LoVo (cell line): ENCODE data around the gene STK38.

Experiments used
- DNase-seq: peaks from one replicate; pipeline ENCODE4 v3.0.0-alpha.2; 2016; ENCODE audit warnings: low spot score

The STK38 gene

DNA sequence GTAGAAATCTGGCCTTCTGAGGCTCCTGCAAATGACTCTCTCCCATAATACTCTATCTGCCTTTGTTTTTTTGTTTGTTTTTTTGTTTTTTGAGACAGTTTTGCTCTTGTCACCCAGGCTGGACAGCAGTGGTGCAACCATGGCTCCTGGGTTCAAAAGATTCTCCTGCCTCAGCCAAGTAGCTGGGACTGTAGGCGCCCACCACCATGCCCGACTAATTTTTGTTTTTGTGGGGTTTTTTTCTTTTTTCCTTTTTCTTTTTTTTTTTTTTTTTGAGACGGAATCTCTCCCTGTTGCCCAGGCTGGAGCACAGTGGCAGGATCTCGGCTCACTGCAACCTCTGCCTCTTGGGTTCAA is 16.6 kb upstream of the STK38 start:
- no peak for DNase-seq

DNA sequence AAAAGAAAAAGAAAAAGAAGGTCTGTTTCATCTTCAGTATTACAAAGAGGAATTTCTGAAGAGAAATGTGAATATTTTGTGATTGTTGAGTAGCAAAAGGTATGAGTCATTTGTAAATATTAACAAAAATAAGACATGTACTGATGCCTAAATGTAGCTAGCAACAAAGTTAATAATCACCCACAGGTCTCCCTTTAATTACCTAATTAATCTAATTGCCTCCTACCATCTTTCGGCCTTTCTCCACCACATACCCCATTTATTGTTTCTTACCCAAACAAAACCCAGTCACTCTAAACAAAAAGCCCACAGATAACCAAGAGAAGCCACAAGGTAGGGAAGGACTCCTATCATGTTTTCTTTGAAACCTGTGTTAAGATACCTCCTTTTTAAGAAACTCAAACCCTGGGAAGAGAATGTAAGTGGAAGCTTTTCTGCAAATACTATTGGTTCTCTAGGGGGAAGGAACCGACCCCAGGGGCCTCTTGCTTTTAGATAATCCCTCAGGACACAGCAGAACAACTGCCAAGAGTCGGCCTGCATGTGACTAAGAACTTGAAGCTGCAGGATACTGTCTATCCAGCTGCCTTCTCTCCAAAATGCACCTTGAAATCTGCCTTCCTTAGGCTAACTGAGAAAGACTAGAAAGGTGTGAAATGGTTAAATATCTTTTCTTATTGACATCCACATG is 16.1 kb upstream of the STK38 start:
- no peak for DNase-seq

DNA sequence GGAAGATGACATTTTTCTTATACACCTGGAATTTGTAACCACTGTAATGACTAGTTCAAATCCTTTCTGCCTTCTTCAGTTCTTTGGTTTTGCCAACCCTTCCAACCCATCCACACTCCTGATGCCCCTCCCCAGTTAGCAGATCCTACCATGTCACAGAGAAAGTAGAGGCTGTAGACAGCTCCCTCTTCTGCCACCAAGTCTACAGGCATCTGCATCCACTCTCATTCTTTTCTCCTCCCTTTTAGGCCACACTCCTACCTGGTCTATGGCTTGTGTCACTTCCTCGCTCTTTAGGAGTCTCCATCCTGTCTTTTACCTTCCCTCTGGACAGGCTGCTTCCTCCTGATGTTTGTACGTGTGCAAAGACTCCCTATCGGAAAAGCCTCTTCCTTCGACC is 13.5 kb upstream of the STK38 start:
- DNase-seq: no peak

DNA sequence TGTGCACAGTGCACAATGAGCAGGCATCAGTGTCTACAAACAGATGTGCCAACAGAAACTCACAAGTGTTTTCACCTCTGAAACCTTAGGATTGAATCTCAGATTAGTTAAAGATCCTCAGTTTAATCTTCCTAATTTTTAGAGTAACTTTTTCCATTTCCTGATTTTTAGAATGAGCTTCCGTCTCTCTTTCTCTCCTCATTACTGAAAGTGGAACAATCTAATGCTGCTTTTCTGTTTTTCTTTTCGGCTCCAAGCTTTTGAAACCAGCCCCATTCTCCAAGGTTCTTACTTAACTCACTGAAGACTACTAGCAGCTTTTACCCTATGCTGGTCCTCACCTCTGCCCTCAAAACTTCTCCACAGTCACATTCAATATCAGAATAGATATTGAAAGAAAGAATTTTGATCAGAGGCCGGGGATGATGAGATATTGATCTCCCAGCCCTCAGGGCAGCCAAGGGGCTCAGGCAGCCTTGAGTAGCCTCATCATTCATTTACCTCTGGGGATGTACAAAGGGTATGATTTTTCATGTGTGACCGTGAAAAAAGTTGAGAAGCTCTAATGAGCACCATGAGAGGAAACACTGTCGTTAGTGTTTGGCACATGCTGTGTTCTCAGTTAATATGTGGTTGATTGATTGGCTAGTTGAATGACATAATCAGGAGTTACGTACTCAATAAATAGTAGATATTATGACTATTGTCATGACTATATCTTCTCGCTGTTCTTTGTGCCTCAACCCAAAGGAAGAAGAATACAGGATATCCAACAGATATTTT is 11.9 kb upstream of the STK38 start:
- DNase-seq: no peak

DNA sequence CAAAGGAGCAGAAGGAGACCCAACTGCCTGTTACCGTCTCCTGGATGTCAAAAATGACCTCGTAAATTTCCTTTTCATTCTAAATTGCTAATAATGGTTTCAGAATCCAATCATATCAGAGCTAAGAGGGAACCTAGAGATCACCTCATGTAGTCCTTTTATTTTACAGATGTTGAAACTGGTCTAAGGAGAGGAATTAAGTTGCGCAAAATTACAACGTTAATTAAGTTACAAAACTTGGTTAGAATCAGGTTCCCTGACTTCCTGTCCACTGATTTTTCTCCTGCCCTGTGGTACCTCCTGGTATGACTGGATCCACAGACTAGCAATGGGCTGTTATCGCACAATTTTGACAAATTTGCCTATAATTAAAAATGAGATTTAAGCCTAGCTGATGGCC is 9.0 kb upstream of the STK38 start:
- no peak for DNase-seq

DNA sequence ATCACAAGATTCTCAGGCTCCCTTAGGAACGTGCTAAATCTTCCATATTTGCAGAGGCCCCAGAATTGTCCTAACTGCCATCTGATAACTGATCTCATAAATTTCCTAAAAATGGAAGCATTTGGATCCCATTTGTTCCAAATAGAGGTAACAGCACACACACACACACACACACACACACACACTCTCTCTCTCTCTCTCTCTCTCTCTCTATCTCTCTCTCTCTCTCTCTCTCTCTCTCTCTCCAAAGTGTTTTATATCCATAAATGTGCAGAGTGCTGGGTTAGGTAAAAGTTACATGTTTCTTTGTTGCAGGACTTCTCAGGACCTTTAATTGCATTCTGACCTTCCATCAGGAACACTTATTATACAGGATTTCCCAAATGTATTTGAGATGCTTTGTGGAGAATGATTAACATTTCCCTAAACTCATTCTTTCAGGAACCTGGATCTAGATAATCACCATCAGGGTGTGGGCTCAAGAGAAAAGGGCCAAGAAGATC is 8.5 kb upstream of the STK38 start:
- DNase-seq: no peak

DNA sequence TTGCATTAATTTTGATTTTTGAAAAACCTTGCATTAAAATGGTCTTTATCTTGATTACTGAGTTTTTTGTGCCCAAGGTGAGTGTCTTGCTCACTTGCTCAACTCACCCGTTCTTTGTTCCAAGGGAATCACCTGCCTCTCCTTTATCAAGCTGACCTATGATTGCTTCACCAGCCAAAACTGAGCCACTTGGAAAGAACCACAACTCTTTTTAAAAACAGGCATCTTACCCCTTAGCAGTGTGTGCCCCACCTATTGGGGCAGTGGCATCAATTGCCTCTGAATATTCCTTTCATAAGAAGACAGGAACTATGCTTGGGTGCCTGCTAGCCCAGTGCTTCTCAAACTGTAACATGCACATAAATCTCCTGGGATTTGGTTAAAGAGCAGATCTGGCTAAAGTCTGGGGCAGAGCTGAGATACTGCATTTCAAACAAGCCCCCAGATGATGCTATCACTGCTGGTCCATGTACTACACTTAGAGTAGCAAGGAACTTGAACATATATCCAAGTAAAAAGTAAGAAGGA is 3.3 kb upstream of the STK38 start:
- no peak for DNase-seq

DNA sequence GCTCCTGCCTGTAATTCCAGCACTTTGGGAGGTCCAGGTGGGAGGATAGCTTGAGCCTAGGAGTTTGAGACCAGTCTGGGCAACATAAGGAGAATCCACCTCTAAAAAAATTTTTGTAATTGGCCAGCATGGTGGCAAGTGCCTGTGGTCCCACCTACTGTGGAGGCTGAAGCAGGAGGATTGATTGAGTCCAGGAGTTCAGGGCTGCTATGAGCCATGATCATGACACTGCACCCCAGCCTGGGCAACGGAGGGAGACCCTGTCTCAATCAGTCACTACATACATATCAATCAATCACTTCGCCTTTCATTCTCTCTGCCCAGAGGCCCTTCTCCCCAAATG is 1.1 kb upstream of the STK38 start:
- DNase-seq: no peak

DNA sequence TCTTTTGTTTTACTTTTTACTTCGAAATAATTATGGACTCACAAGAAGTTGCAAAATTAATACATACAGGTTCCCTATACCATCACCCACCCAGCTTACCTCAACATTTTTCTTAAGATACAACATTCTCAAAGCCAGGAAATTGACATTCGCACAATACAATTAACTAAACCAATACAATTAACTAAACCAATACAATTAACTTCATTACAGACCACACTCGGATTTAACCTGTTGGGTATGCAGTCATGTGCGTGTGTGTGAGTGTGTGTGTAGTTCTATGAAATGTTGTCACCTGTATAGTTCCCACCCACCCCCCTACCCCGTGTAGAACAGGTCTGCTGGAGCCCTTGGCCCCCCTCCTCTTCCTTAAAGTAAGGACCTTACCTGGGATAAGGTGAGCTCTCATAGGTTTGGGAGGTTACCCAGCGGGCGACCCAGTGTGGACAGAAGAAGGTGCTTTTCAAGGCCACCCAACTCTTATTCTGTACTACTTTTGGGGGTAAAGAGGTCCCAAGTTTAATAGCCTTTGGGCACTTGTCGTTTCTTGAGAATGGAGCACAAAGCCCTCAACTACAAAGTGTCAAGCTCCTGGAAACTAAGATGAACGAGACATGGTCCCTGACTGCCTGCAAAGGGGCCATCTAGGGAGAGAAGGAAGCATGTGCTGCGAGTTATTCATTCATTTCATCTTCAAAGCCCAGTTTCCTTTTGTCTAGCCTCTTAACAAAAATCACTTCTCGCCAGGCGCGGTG is 544 bp upstream of the STK38 start:
- no peak for DNase-seq

DNA sequence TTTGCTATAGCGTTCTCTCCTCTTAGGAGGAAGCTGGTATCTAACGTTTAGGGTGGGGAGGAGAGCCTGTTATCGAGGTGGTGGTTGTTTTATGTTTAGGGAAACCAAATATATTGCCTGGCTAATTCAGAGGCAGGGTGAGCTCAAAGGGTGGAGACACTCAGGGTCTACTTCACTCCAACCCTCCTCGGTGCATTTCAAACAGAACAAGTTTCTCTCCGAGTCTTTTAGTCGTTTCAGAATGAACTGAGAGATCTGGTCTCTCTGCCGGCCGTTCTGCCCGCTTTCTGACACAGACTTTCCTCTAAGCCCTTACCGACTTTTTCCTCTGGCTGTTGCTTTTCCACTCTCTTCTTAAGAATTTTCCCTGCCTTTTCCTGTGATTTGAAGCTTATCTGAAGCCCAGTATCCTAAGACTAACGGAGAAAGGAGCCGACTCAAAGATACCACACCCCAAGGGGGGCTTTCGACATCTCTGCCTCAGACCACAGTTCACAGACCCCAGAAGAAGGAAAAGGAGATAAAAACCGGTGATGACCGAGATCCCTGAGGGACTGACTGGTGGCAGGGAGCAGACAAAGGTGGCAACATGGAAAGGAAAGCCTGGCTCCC is 865 bp downstream of the STK38 start:
- DNase-seq: no peak

DNA sequence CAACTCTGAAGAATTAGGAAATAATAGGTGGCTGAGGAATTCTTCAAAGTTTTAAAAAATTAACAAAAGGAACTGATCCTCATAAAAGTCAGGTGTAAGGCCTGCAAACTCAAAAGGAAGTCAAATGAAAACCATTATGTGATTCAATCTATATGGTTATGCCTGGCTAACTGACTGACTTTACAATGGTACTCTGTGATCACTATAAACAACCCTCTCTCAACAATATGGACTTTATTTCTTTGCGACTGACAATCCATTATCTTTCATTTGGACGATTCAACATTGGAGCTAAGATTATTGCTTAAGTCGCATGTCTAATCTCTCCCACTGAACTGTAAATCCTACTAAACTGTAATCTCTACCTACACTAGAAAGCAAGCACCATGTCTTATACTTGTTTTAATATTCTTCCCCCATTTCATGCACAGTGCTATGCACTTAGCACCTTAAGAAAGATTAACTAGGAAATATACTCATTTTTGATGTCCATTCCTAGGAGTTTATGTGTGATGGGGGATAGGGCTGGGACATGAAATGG is 1.4 kb downstream of the STK38 start:
- DNase-seq: no peak

DNA sequence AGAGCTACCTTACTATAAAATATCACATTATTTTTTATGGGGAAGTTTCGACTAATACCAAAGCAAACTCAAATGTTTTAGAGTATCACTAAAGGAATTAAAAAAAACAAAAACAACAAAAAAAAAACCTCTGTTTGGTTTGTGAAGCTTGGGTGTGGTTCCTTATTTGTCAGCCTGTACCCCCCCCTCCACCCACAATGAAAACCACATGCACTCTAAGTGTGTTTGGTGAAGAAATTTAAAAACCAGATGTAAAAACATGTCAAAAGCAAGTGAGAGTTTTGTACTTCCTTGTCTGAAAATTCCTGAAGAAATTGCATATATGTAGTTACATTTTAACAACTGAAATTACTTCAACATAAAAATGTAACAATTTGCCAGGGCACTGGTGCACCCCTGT is 3.1 kb downstream of the STK38 start:
- no peak for DNase-seq

DNA sequence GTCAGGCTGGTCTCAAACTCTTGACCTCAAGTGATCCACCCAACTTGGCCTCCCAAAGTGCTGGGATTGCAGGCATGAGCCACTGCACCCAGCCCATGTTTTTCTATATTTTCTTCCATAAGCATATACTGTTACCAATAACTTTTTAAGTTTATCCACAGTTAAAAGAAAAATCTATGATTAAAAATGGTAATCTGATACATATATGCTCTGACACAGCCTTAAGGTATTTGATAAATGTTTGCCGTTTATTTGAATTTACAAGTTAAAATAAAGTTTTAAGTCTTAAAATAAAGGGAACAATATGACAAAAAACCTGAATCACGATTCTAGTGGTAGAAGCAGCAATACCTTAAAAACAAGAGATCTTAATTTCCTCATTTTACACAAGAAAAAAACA is 5.2 kb downstream of the STK38 start:
- no peak for DNase-seq

DNA sequence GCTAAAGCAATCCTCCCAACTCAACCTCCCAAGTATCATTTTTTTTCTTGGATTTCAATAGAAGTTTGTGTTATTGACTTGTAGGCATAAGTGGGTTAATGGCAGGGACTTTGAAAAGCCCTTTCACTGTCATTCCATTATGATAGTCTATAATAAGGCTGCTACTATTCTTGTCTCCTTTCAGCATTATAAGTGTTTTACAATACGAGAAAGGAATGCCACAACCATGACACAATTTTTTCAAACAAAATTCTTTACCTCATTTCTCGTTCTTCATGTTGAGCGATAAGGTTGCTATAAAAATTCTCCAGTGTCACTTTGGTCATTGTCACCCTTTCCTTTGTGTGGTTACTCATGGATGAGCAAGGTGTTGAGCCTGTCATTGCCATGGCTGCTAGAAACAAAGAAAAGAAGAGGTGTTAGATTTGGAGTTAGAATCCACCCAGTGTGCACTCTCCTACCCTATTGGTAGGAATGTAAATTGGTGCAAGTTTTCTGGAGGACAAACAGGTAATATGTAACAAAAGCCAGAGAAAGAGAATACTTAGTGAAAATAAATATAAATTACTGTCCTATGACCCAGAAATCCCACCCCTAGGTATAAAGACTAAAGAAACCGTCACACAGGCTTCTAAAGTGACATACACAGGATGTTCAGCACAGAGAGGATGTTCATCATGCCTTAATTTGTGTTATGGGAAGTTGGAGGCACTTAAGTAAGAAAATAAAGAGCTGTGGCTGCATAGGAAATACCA is 7.3 kb downstream of the STK38 start:
- no peak for DNase-seq

DNA sequence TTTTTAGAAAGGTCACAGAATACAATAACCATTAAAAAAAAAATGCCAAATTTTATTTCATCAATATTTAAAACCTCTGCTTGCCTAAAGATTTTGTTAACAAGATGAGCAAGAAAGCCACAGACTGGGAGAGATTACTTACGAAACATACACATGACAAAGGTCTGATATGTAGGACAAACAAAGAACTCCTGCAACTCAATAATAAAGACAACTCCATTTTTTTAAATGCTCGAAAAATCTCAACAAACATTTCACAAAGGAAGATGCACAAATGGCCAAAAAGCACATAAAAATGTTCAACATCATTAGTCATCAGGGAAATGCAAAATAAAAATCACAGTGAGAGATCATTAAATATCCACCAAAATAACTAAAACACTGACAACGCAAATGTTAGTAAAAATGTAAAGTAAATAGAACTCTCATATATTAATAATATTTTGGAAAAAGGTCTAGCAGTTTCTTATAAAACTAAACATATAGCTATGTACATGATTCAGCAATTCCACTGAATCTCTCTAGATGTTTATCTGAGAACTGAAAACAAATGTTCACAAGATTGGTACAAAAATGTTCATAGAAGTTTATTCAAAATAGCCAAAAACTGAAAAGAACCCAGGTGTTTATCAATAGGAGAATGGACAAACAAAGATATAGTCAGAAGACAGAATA is 10.3 kb downstream of the STK38 start:
- DNase-seq: no peak

DNA sequence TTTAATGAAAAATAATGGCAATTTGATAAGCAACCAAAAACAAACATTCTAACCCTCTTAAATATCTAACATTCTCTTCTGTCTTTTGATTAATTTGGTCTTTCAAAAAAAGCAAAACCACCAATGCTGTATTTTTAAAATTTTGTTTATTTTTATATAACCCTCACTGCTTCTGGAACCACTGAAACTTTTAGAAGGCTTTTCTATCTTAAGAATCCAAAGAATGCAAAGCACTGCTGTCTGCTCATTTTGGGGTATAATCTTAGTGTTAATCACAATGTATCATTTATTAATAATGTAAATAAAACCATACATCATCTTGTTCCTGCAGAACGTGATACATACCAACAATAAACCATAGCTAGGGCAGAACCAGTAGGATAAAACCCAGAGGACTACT is 14.0 kb downstream of the STK38 start:
- no peak for DNase-seq

DNA sequence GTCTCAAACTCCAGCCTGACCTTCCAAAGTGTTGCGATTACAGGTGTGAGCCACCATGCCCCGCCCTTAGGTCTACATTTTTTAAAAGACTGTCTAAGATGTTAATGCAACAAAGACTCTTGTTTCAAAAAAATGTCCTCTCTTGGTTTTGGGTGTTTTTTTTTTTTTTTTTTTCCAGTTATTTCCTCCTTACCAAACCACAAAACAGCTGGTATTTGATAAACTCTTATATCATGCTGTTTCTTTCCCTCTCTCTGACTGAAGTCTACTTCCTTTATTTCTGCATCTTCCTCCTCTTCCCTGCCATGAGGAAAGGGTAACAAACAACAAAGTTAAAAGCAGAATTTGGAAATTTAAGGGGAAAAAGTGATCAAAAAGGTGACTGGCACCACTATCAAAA is 21.2 kb downstream of the STK38 start:
- no peak for DNase-seq

DNA sequence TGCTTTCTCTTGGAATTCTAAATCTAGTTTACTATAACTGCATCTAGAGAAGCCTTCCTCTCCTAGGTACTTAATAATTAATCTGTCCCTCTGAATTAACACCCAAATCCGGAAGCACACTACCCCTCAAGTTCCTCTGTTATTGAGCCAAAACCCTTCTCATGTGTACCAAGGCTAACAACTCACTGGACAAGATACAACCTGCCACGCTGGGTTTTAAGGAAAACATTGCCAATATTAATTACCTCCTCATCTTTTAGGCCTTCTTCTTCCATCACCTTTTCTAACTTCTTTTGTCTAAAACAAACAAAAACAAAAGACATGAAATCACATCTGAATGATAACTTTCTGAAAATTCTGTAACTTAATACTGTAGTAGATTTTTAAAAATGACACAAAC is 21.9 kb downstream of the STK38 start:
- no peak for DNase-seq

DNA sequence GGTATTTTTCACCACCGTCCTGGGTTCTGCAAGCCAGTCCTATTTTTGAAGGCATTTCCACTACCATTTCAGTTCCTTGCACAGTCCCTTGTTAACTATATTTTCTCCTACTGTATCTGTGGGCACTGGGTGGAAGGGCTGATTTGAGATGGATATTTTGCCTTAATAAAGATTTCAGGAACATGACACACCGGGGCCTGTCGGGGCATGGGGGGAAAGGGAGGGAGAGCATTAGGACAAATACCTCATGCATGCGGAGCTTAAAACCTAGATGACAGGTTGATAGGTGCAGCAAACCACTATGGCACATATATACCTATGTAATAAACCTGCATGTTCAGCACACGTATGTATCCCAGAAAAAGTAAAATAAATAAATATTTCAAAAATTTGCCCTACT is 22.4 kb downstream of the STK38 start:
- no peak for DNase-seq

DNA sequence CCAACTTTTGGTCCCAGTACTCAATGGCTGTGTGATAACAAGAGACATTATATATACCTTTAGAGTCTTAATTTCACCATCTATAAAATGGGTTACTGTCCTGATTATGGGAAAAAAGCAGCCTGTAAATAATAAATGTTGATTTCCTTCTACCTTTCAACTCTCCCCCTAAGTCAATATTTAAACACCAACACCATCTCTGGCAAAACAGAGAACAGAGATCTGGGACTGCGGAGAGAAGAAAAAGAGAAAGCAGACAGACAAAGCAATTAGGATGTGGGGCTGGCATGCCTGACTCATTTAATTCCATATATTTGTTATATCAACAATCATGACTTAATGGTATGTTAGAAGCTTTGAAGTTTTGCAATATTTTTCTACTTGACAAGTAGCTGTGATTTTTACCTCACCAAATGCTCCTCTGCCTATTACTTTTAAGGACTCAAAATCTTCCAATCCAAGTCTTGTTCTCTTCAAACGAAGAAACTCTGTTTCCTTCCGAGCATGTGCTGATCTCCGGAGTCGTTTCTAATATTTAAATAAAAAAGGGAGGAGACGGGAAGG is 23.3 kb downstream of the STK38 start:
- DNase-seq: no peak

DNA sequence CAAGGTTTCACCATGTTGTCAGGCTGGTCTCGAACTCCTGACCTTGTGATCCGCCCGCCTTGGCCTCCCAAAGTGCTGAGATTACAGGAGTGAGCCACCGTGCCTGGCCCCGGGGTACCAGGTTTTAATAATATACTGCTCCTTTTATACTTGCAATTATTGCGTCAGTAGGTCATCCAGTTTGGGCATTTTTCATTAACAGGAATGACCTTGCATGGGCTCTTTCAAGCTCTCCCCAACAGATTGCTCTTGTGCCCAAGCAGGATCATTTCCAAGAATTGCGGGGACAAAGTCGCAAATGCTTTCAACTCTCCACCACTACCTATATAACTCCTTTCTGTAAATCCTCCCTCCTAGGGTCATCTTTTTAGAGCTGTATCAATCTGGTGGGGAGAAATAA is 23.8 kb downstream of the STK38 start:
- no peak for DNase-seq
